ENCODE results near the gene KRTAP9-4. TPM values are rescaled to one million over a fixed set of nuclear protein-coding genes. Genes with fewer than 3 reads are reported as not detected.

KRTAP9-4 gene
- total RNA-seq, 1 experiment from 2014 or later, result not detected

DNA sequence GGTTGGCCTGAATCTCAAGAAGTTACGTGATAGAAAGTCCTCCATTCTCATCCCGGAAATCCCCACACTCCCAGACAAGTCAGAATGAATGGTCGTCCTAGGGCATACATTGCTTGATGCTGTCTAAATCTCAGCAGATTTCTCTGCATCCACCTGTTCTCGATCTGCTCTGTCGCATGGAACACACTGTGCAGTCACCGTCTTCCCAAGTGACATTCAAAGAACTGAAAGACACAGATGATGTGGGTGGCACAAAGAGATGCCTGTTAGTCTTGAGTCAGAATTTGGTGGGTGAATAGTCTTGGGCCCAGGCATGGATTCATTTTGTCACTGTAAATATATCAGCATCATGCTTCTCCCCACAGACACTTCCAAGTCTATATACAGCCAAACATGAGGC is 17.8 kb upstream of the KRTAP9-4 start:
- Histone ChIP-seq H4K20me1 (ENCODE audit: insufficient read depth) (no peaks in the 10 kb centered on the region), H3K4me3 (replicated peaks in 1 of 2; ENCODE audit: low read depth in 1 of 2, low read length in 2 of 2) (no peak overlapping the region), H3K9me3 (ENCODE audit: control insufficient read depth in 1 of 2, insufficient read depth in 1 of 2, low read depth in 1 of 2, low read length in 2 of 2) (no peaks in the 10 kb centered on the region), H3K4me1 (ENCODE audit: control insufficient read depth in 1 of 2, insufficient read depth in 2 of 2, low read length in 2 of 2) (no peaks in the 10 kb centered on the region), H3K9ac (ENCODE audit: low read length) (no peak overlapping the region), H3K27ac (ENCODE audit: low read depth, low read length) (no peak overlapping the region), H2AFZ (ENCODE audit: low read depth, low read length, poor library complexity, severe bottlenecking) (no peak overlapping the region), H3K9me2 (ENCODE audit: insufficient read depth) (no peaks in the 10 kb centered on the region), H3K36me3 (ENCODE audit: control insufficient read depth in 1 of 2, insufficient read depth in 2 of 2, low read length in 2 of 2) (no peaks in the 10 kb centered on the region), H3K79me2 (ENCODE audit: insufficient read depth, low read length) (no peaks in the 10 kb centered on the region), H3K27me3 (ENCODE audit: insufficient read depth, low read length) (no peaks in the 10 kb centered on the region), H3K4me2 (ENCODE audit: low read length) (no peak overlapping the region)
- intact Hi-C loops (cut with micrococcal nuclease), result no loop called here
- no peak for ATAC-seq
- ChIA-PET POLR2A (no interaction called here), RAD21 (ENCODE audit: low non-redundant PET in 1 of 2, low total read pairs in 2 of 2, uncharacterized antibody in 2 of 2, unreplicated experiment in 2 of 2) (no interaction called here), CTCF (no interaction called here)
- no TSS peak for BruUV-seq (replicated peaks)
- TF ChIP-seq EGR1 (IDR thresholded peaks at IDR 0.05; ENCODE audit: low read depth) (no peak), ZFX (IDR thresholded peaks at IDR 0.05) (no peak), CEBPB (IDR thresholded peaks at IDR 0.05; ENCODE audit: low read depth) (no peak), POLR2AphosphoS5 (IDR thresholded peaks at IDR 0.05; ENCODE audit: low read depth, low read length) (no peak), SP1 (IDR thresholded peaks at IDR 0.05; ENCODE audit: low read depth) (no peak), SIN3A (IDR thresholded peaks at IDR 0.05; ENCODE audit: low read depth) (no peak), RAD21 (IDR thresholded peaks at IDR 0.05; ENCODE audit: low read depth) (no peak), POLR2A (IDR thresholded peaks at IDR 0.05; ENCODE audit: borderline replicate concordance, extremely low read depth, insufficient read depth, insufficient read length) (no peak), YY1 (IDR thresholded peaks at IDR 0.05; ENCODE audit: extremely low read depth, insufficient replicate concordance, low read depth, low read length) (no peak), ZNF274 (IDR thresholded peaks at IDR 0.05; ENCODE audit: low read depth, low read length) (no peak), CBX3 (IDR thresholded peaks at IDR 0.05; ENCODE audit: low read depth) (no peak), TCF7L2 (IDR thresholded peaks at IDR 0.05; ENCODE audit: borderline replicate concordance, extremely low read depth, insufficient read depth, insufficient read length) (no peak), FOSL1 (IDR thresholded peaks at IDR 0.05; ENCODE audit: low read depth) (no peak), EZH2 (IDR thresholded peaks at IDR 0.05) (no peak)
- TF ChIP-seq, protein P1, sequence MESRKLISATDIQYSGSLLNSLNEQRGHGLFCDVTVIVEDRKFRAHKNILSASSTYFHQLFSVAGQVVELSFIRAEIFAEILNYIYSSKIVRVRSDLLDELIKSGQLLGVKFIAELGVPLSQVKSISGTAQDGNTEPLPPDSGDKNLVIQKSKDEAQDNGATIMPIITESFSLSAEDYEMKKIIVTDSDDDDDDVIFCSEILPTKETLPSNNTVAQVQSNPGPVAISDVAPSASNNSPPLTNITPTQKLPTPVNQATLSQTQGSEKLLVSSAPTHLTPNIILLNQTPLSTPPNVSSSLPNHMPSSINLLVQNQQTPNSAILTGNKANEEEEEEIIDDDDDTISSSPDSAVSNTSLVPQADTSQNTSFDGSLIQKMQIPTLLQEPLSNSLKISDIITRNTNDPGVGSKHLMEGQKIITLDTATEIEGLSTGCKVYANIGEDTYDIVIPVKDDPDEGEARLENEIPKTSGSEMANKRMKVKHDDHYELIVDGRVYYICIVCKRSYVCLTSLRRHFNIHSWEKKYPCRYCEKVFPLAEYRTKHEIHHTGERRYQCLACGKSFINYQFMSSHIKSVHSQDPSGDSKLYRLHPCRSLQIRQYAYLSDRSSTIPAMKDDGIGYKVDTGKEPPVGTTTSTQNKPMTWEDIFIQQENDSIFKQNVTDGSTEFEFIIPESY (IDR thresholded peaks at IDR 0.05; ENCODE audit: extremely low read depth, insufficient replicate concordance, low read length), result no peak
- TF ChIP-seq, protein P2, sequence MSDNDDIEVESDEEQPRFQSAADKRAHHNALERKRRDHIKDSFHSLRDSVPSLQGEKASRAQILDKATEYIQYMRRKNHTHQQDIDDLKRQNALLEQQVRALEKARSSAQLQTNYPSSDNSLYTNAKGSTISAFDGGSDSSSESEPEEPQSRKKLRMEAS (IDR thresholded peaks at IDR 0.05), result no peak
- TF ChIP-seq, protein P3, sequence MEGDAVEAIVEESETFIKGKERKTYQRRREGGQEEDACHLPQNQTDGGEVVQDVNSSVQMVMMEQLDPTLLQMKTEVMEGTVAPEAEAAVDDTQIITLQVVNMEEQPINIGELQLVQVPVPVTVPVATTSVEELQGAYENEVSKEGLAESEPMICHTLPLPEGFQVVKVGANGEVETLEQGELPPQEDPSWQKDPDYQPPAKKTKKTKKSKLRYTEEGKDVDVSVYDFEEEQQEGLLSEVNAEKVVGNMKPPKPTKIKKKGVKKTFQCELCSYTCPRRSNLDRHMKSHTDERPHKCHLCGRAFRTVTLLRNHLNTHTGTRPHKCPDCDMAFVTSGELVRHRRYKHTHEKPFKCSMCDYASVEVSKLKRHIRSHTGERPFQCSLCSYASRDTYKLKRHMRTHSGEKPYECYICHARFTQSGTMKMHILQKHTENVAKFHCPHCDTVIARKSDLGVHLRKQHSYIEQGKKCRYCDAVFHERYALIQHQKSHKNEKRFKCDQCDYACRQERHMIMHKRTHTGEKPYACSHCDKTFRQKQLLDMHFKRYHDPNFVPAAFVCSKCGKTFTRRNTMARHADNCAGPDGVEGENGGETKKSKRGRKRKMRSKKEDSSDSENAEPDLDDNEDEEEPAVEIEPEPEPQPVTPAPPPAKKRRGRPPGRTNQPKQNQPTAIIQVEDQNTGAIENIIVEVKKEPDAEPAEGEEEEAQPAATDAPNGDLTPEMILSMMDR (IDR thresholded peaks at IDR 0.05 in 2 of 3, conservative IDR thresholded peaks at IDR 0.05 in 1 of 3; ENCODE audit: borderline replicate concordance in 1 of 3, insufficient read depth in 1 of 3, low read depth in 2 of 3, low read length in 2 of 3), result no peak
- TF ChIP-seq, protein P4, sequence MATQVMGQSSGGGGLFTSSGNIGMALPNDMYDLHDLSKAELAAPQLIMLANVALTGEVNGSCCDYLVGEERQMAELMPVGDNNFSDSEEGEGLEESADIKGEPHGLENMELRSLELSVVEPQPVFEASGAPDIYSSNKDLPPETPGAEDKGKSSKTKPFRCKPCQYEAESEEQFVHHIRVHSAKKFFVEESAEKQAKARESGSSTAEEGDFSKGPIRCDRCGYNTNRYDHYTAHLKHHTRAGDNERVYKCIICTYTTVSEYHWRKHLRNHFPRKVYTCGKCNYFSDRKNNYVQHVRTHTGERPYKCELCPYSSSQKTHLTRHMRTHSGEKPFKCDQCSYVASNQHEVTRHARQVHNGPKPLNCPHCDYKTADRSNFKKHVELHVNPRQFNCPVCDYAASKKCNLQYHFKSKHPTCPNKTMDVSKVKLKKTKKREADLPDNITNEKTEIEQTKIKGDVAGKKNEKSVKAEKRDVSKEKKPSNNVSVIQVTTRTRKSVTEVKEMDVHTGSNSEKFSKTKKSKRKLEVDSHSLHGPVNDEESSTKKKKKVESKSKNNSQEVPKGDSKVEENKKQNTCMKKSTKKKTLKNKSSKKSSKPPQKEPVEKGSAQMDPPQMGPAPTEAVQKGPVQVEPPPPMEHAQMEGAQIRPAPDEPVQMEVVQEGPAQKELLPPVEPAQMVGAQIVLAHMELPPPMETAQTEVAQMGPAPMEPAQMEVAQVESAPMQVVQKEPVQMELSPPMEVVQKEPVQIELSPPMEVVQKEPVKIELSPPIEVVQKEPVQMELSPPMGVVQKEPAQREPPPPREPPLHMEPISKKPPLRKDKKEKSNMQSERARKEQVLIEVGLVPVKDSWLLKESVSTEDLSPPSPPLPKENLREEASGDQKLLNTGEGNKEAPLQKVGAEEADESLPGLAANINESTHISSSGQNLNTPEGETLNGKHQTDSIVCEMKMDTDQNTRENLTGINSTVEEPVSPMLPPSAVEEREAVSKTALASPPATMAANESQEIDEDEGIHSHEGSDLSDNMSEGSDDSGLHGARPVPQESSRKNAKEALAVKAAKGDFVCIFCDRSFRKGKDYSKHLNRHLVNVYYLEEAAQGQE (IDR thresholded peaks at IDR 0.05; ENCODE audit: low read depth), result no peak
- no peak for DNase-seq (ENCODE audit: low read depth, low spot score)

All from HCT116 (cell line).